A549 (cell line): Measurements from ENCODE around the gene LRRC73. TPM values are rescaled to one million over a fixed set of nuclear protein-coding genes. Genes with fewer than 3 reads are reported as not detected.

Source experiments
- ATAC-seq, 2 experiments: fragments of 200-7000 bp in 1 of 2; fragments of >200 bp in 1 of 2; cut with Nextera tagmentation in 1 of 2; cut with Tn5 transposase in 1 of 2; 3 replicates each; pipeline versions ENCODE4 v1.8.0 to v1.9.1; 2018 to 2020; ENCODE audit warnings: mild to moderate bottlenecking in 1 of 2, moderate library complexity in 1 of 2
- CTCF ChIA-PET: fragments of 300-600 bp; sonication (Branson Sonifier 250); formaldehyde crosslinking; extraction: SDS; loops from one replicate; lab custom pipeline; 2021; ENCODE audit warnings: antibody characterized with exemption, inconsistent platforms; lab: Yijun Ruan, JAX
- POLR2A ChIA-PET: fragments of 350-600 bp; formaldehyde crosslinking; extraction: SDS; loops from one replicate; lab custom pipeline; 2021; ENCODE audit warnings: antibody characterized with exemption, inconsistent platforms; lab: Yijun Ruan, JAX
- DNase-seq, 2 experiments: peaks; one replicate each; pipeline versions ENCODE4 v3.0.0 to v3.0.0-alpha.2; 2011 to 2016; ENCODE audit warnings: low read depth in 1 of 2, low spot score in 1 of 2
- FAIRE-seq: peaks from 2 replicates; lab custom pipeline; 2011; peaks lifted over from hg19 to GRCh38; lab: Jason Lieb, UNC
- H3K27ac ChIP-seq, 2 experiments: fragments of >200 bp; sonication (Bioruptor Twin); formaldehyde crosslinking; 3 replicates each; pipeline ENCODE4 v1.5.1; 2016 to 2017
- H3K4me1 ChIP-seq: fragments of >200 bp; sonication (Bioruptor Twin); formaldehyde crosslinking; 3 replicates; pipeline ENCODE4 v1.6.1; 2016
- H3K4me2 ChIP-seq: fragments of >200 bp; sonication (Bioruptor Twin); formaldehyde crosslinking; 3 replicates; pipeline ENCODE4 v1.6.1; 2016
- H3K4me3 ChIP-seq: fragments of >200 bp; sonication (Bioruptor Twin); formaldehyde crosslinking; 3 replicates; pipeline ENCODE4 v1.5.1; 2016
- H3K9me3 ChIP-seq: fragments of >200 bp; sonication (Bioruptor Twin); formaldehyde crosslinking; 3 replicates; pipeline ENCODE4 v1.6.1; 2016
- CBX2 ChIP-seq: fragments of 200-600 bp; sonication (generic); IDR thresholded peaks from 2 replicates; pipeline ENCODE4 v1.6.1; 2016; ENCODE audit warnings: low read depth, mild to moderate bottlenecking, borderline replicate concordance
- CHD4 ChIP-seq: fragments of 200-600 bp; sonication (generic); IDR thresholded peaks from 2 replicates; pipeline ENCODE4 v1.6.1; 2016; ENCODE audit warnings: antibody characterized with exemption, mild to moderate bottlenecking, borderline replicate concordance
- HOXA7 ChIP-seq: fragments of 250-450 bp; sonication (Bioruptor Pico); IDR thresholded peaks from 2 replicates; pipeline ENCODE4 v1.5.0; 2020; ENCODE audit warnings: mild to moderate bottlenecking, moderate library complexity
- HOXB13 ChIP-seq: fragments of 250-450 bp; sonication (Bioruptor Pico); IDR thresholded peaks from 2 replicates; pipeline ENCODE4 v1.5.0; 2020; ENCODE audit warnings: low read depth, mild to moderate bottlenecking, moderate library complexity
- HOXB5 ChIP-seq: fragments of 250-450 bp; sonication (Bioruptor Pico); IDR thresholded peaks from 2 replicates; pipeline ENCODE4 v1.5.0; 2020; ENCODE audit warnings: mild to moderate bottlenecking, moderate library complexity
- MAFK ChIP-seq: fragments of 450-650 bp; IDR thresholded peaks from 2 replicates; pipeline ENCODE4 v1.6.1; 2014; ENCODE audit not compliant: partially characterized antibody
- NPAS2 ChIP-seq: fragments of 250-450 bp; sonication (Bioruptor Pico); IDR thresholded peaks from 2 replicates; pipeline ENCODE4 v1.8.0; 2022; ENCODE audit warnings: mild to moderate bottlenecking, moderate library complexity, borderline replicate concordance
- PHF8 ChIP-seq: fragments of 200-600 bp; sonication (generic); IDR thresholded peaks from 2 replicates; pipeline ENCODE4 v1.6.1; 2016; ENCODE audit warnings: low read depth, mild to moderate bottlenecking, antibody characterized with exemption, moderate library complexity, borderline replicate concordance
- RARB ChIP-seq: fragments of 250-450 bp; sonication (Bioruptor Pico); IDR thresholded peaks from 2 replicates; pipeline ENCODE4 v1.8.0; 2021; ENCODE audit warnings: mild to moderate bottlenecking, moderate library complexity
- SMC3 ChIP-seq: fragments of >200 bp; sonication (Bioruptor Twin); formaldehyde crosslinking; IDR thresholded peaks from 3 replicates; pipeline ENCODE4 v1.6.1; 2018; ENCODE audit warnings: inconsistent platforms
- TP53 ChIP-seq: fragments of 250-450 bp; sonication (Bioruptor Pico); IDR thresholded peaks from 2 replicates; pipeline ENCODE4 v1.5.0; 2021; ENCODE audit warnings: mild to moderate bottlenecking, moderate library complexity
- ZNF302 ChIP-seq: fragments of 250-450 bp; sonication (Bioruptor Pico); IDR thresholded peaks from 2 replicates; pipeline ENCODE4 v1.9.0; 2021; ENCODE audit warnings: inconsistent platforms, mild to moderate bottlenecking, moderate library complexity
- ZSCAN20 ChIP-seq: fragments of 250-450 bp; sonication (Bioruptor Pico); IDR thresholded peaks from 2 replicates; pipeline ENCODE4 v1.8.0; 2022; ENCODE audit warnings: mild to moderate bottlenecking, moderate library complexity
- WGBS: methylation state at CpG from one replicate; pipeline ENCODE4 v1.1.6; 2017; ENCODE audit errors: missing lambda C conversion rate; 5-methylcytosine and 5-hydroxymethylcytosine counted together
- polyA plus RNA-seq, 4 experiments: library from polyadenylated mRNA; depleted of rRNA in 3 of 4; stranded (reverse); fragments of >200 nt; fragmentation: RNase III in 1 of 4; extraction: RNeasy Plus Mini Kit Qiagen cat#74134 plus additional on column Dnase treatment in 1 of 4; gene quantifications; 2 replicates in 3 of 4; 3 replicates in 1 of 4; pipeline ENCODE4 v1.2.3, GENCODE V29; 2011 to 2017
- TF ChIP-seq, protein P1 (sequence below): fragments of 450-650 bp; IDR thresholded peaks from 2 replicates; pipeline ENCODE4 v1.6.1; 2014; ENCODE audit warnings: antibody characterized with exemption
- TF ChIP-seq, protein P2 (sequence below): fragments of >200 bp; sonication (Bioruptor Twin); formaldehyde crosslinking; IDR thresholded peaks from 3 replicates; pipeline ENCODE4 v1.6.1; 2016
- TF ChIP-seq, protein P3 (sequence below): fragments of 250-450 bp; sonication (Bioruptor Pico); IDR thresholded peaks from 2 replicates; pipeline ENCODE4 v1.5.0; 2021; ENCODE audit warnings: mild to moderate bottlenecking, moderate library complexity, borderline replicate concordance
- TF ChIP-seq, protein P4 (sequence below): fragments of 150-350 bp; IDR thresholded peaks from 2 replicates; pipeline ENCODE4 v1.6.1; 2014; ENCODE audit warnings: low read depth, mild to moderate bottlenecking, low read length

LRRC73 gene
- polyA plus RNA-seq, 2 of the 4 experiments (the other 2 are of a cell fraction) = 0.26 to 0.72 TPM

DNA sequence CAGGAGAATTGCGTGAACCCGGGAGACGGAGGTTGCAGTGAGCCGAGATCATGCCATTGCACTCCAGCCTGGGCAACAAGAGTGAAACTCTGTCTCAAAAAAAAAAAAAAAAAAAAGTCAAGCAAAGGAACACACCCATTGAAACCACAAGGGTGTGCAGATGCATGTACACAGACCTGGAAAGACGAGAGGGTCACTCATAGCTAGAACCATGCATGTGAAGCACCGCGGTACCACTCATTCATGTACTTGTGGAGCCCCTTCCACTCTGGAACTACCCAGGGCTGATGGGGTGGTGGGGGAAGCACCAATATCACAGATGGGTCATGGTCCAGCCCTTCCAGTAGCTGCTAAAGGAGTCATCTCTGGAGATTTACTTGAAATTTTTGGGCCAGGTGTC lies 40.2 kb downstream of the LRRC73 start:
- ChIA-PET POLR2A (no interaction called here), CTCF (interaction anchor here (2.8 kb wide), 1 partner anchor 37 kb away, joined by 10 read pairs; no protein-coding TSS in a partner anchor)
- ATAC-seq (no peak), FAIRE-seq (no peak), DNase-seq (no peak)
- Histone ChIP-seq H3K4me3 (no peak overlapping the region), H3K4me2 (no peak overlapping the region), H3K9me3 (no peaks in the 10 kb centered on the region), H3K27ac (no peak overlapping the region), H3K4me1 (no peaks in the 10 kb centered on the region)
- 92% methylated on average over 7 of the region's 7 CpGs for WGBS
- no peak for TF ChIP-seq RARB (CRISPR knock-in tag)

DNA sequence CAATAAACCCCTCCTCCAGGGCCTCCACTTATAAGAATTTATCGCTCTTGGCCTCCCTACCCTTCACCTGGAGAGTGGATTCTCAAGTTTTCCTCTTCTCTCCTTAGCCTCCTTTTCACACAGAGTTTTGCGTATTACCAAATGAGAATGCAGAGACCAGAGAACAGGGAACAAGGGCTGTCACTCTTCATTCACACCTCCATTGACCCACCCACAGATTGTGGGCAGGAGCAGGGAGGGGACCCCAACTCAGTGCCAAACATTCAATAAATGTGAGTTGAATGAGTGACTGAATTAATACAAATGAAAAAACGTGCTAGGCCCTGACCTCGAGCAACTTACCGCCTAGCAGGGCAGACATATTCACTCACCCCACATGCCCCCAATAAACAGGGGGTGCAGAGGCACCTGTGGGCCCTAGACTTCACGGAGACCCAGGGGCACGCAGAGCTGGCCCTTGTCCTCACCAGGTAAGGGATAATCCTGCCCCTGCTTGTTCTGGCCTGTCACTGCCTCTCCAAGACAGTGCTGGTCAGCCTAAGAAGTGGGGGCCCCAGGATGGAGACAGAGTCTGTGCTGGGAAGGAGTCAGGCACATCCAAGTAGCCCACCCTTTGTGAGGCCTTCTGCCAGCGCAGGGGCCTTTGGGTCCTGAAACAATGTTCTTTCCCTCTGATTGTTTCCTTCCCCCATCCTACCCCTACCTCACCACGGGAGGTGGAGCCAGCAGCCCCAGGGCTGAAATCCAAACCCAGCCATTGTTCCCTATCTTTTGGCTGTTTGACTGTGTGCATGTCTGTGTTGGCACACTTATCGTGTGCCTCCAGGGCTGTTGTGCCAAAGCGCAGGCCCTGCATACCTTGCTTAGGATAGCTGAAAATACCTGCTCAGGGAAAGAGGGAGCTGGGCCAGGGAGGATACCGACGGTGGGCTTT lies 41.1 kb downstream of the LRRC73 start:
- CTCF ChIA-PET = no interaction called here
- no peak for FAIRE-seq
- no peak overlapping the region for H3K4me3 ChIP-seq
- TF ChIP-seq NPAS2 (CRISPR knock-in tag) (no peak), ZSCAN20 (no peak), SMC3 (no peak), CBX2 (no peak), MAFK (no peak), CHD4 (no peak), HOXB13 (CRISPR knock-in tag) (no peak), HOXA7 (CRISPR knock-in tag) (no peak)
- TF ChIP-seq, protein P1, sequence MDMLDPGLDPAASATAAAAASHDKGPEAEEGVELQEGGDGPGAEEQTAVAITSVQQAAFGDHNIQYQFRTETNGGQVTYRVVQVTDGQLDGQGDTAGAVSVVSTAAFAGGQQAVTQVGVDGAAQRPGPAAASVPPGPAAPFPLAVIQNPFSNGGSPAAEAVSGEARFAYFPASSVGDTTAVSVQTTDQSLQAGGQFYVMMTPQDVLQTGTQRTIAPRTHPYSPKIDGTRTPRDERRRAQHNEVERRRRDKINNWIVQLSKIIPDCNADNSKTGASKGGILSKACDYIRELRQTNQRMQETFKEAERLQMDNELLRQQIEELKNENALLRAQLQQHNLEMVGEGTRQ = no peak
- TF ChIP-seq, protein P2, sequence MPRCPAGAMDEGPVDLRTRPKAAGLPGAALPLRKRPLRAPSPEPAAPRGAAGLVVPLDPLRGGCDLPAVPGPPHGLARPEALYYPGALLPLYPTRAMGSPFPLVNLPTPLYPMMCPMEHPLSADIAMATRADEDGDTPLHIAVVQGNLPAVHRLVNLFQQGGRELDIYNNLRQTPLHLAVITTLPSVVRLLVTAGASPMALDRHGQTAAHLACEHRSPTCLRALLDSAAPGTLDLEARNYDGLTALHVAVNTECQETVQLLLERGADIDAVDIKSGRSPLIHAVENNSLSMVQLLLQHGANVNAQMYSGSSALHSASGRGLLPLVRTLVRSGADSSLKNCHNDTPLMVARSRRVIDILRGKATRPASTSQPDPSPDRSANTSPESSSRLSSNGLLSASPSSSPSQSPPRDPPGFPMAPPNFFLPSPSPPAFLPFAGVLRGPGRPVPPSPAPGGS = no peak
- TF ChIP-seq, protein P3, sequence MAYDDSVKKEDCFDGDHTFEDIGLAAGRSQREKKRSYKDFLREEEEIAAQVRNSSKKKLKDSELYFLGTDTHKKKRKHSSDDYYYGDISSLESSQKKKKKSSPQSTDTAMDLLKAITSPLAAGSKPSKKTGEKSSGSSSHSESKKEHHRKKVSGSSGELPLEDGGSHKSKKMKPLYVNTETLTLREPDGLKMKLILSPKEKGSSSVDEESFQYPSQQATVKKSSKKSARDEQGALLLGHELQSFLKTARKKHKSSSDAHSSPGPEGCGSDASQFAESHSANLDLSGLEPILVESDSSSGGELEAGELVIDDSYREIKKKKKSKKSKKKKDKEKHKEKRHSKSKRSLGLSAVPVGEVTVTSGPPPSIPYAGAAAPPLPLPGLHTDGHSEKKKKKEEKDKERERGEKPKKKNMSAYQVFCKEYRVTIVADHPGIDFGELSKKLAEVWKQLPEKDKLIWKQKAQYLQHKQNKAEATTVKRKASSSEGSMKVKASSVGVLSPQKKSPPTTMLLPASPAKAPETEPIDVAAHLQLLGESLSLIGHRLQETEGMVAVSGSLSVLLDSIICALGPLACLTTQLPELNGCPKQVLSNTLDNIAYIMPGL (CRISPR knock-in tag) = no peak
- H3K4me1 ChIP-seq = no peaks in the 10 kb centered on the region
- 66% methylated on average over 13 of the region's 13 CpGs for WGBS
- no peaks in the 10 kb centered on the region for H3K9me3 ChIP-seq
- peak in 1 of 2 experiments; percentile 31; a peak in 1 of 6 replicates for ATAC-seq
- POLR2A ChIA-PET = no interaction called here
- H3K4me2 ChIP-seq = no peak overlapping the region
- no peak overlapping the region for H3K27ac ChIP-seq
- DNase-seq = no peak

DNA sequence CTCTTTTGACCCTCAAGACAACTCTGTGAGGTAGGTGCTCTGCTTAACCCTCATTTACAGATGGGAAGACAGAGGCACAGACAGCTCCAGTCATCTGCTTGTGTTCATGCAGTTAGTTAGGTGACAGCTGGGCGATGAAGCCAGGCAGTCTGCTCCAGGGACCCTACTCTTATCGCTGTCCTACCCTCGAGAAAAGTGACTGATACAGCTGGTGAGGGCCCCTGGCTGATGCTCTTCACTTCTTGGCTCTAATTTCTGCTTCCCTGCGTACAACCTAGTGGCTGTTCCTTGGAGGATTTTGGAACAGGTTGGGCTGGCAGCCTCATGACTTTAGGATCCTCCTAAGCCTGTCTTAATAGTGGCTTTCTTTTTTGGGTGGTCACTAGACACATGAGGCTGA lies 41.9 kb downstream of the LRRC73 start:
- Histone ChIP-seq H3K4me3 (no peak overlapping the region), H3K27ac (no peak overlapping the region), H3K4me1 (no peaks in the 10 kb centered on the region), H3K9me3 (no peaks in the 10 kb centered on the region), H3K4me2 (no peak overlapping the region)
- ATAC-seq = 0 out of 6 replicates have a peak, but pooled peaks of 1 of the 2 experiments have one; percentile 42
- WGBS = 39% methylated on average over 4 of the region's 4 CpGs
- ChIA-PET POLR2A (no interaction called here), CTCF (interaction anchor here (1.1 kb wide), 1 partner anchor 9 kb away, joined by 3 read pairs; no protein-coding TSS in a partner anchor)
- no peak for FAIRE-seq
- no peak for TF ChIP-seq MAFK
- TF ChIP-seq, protein P4, sequence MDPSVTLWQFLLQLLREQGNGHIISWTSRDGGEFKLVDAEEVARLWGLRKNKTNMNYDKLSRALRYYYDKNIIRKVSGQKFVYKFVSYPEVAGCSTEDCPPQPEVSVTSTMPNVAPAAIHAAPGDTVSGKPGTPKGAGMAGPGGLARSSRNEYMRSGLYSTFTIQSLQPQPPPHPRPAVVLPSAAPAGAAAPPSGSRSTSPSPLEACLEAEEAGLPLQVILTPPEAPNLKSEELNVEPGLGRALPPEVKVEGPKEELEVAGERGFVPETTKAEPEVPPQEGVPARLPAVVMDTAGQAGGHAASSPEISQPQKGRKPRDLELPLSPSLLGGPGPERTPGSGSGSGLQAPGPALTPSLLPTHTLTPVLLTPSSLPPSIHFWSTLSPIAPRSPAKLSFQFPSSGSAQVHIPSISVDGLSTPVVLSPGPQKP = no peak
- no peak for TF ChIP-seq ZNF302 (CRISPR knock-in tag)
- no peak for TF ChIP-seq TP53 (CRISPR knock-in tag)
- TF ChIP-seq, protein P3 (CRISPR knock-in tag) = no peak
- no peak for TF ChIP-seq HOXB5 (CRISPR knock-in tag)
- TF ChIP-seq PHF8 = no peak
- TF ChIP-seq HOXB13 (CRISPR knock-in tag) = no peak
- no peak for DNase-seq
